HG03139 (cell line): ENCODE data around the gene NFX1.
"Not testable (repeated sequence)": the region's sequence is repeated elsewhere in the genome, so short reads cannot be mapped to it uniquely, and the experiment has no call there.

ENCODE experiments used
- ATAC-seq: cut with Tn5 transposase; IDR thresholded peaks from one replicate; pipeline ENCODE4 v1.9.1; 2021; ENCODE audit not compliant: unreplicated experiment

The NFX1 gene

GRCh38 chr9:33385979-33386640 lies 95.8 kb downstream of the NFX1 start:
- ATAC-seq = not testable (repeated sequence)

- not testable (repeated sequence) for ATAC-seq
These were observed 96.3 kb downstream of the NFX1 start for GRCh38 chr9:33386641-33386996.

GRCh38 chr9:33386998-33387397 lies 96.7 kb downstream of the NFX1 start:
- ATAC-seq = not testable (repeated sequence)

- ATAC-seq = no peak
These were observed 98.0 kb downstream of the NFX1 start for GRCh38 chr9:33388110-33388994.

- ATAC-seq = not testable (repeated sequence)
These were observed 100.9 kb downstream of the NFX1 start for GRCh38 chr9:33391111-33391771.

GRCh38 chr9:33392591-33393021 lies 102.3 kb downstream of the NFX1 start:
- not testable (repeated sequence) for ATAC-seq

- ATAC-seq = no peak
These were observed 103.3 kb downstream of the NFX1 start for GRCh38 chr9:33393581-33393980.

GRCh38 chr9:33393986-33394385 lies 103.7 kb downstream of the NFX1 start:
- ATAC-seq = not testable (repeated sequence)

- ATAC-seq = not testable (repeated sequence)
These were observed 105.0 kb downstream of the NFX1 start for GRCh38 chr9:33395159-33395879.

- ATAC-seq = not testable (repeated sequence)
These were observed 107.5 kb downstream of the NFX1 start for GRCh38 chr9:33397801-33398200.

GRCh38 chr9:33399047-33399446 lies 108.7 kb downstream of the NFX1 start:
- not testable (repeated sequence) for ATAC-seq

GRCh38 chr9:33401809-33402208 lies 111.5 kb downstream of the NFX1 start:
- ATAC-seq = not testable (repeated sequence)

- ATAC-seq = not testable (repeated sequence)
These were observed 112.1 kb downstream of the NFX1 start, which contains the start of gene AQP7 for GRCh38 chr9:33402371-33402770. Gene AQP7, minus strand, starts transcription at chr9:33402568. Its CDS starts 1,306 bp downstream, at chr9:33401262.

GRCh38 chr9:33403941-33404787 lies 113.8 kb downstream of the NFX1 start:
- ATAC-seq = no peak

- no peak for ATAC-seq
These were observed 114.6 kb downstream of the NFX1 start for GRCh38 chr9:33404788-33405362.

- ATAC-seq = no peak
These were observed 116.7 kb downstream of the NFX1 start for GRCh38 chr9:33407061-33407460.

- ATAC-seq = no peak
These were observed 117.8 kb downstream of the NFX1 start for GRCh38 chr9:33408087-33408486.

GRCh38 chr9:33414268-33414667 lies 124.0 kb downstream of the NFX1 start:
- ATAC-seq = no peak

GRCh38 chr9:33414889-33415500 lies 124.7 kb downstream of the NFX1 start:
- ATAC-seq = no peak
